ENCODE measurements around the gene C16orf89.
A peak's percentile ranks its signal among the peaks of the same experiment; 100 is the strongest.

The C16orf89 gene

GRCh38 chr16:5001986-5002385 is 63.8 kb downstream of the C16orf89 start:
- TF ChIP-seq MYC (IDR thresholded peaks at IDR 0.05; ENCODE audit: low read depth, low read length) (no peak), POLR2A (IDR thresholded peaks at IDR 0.05; ENCODE audit: extremely low read depth, insufficient read length) (no peak), CTCF (IDR thresholded peaks at IDR 0.05; ENCODE audit: low read depth, low read length) (no peak)
- TF ChIP-seq, protein P1, sequence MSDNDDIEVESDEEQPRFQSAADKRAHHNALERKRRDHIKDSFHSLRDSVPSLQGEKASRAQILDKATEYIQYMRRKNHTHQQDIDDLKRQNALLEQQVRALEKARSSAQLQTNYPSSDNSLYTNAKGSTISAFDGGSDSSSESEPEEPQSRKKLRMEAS (IDR thresholded peaks at IDR 0.05; ENCODE audit: low read depth, low read length), result no peak
- DNase-seq (ENCODE audit: low read depth), result no peak
- H3K4me3 ChIP-seq (ENCODE audit: low read depth, low read length), result no peak overlapping the region

DNA sequence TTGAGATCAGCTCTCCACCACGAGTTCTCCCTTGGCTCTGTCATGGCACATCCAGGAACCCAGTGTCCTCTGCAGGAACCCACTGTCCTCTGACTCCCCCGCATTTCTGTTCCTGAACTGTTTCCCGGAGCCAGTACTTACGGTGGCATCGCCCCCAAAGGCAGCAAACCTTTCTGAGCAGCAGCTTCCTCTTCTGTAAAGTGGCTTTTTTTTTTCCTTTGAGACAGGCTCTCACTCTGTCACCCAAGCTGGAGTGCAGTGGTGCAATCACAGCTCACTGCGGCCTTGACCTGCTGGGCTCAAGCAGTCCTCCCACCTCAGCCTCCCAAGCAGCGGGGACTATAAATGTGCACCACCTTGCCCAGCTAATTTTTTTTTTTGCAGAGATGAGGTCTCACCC is 64.2 kb downstream of the C16orf89 start:
- peak; percentile 87 for DNase-seq (ENCODE audit: low read depth)
- TF ChIP-seq CTCF (IDR thresholded peaks at IDR 0.05; ENCODE audit: low read depth, low read length), result no peak
- TF ChIP-seq MYC (IDR thresholded peaks at IDR 0.05; ENCODE audit: low read depth, low read length), result no peak
- no peak for TF ChIP-seq POLR2A (IDR thresholded peaks at IDR 0.05; ENCODE audit: extremely low read depth, insufficient read length)
- H3K4me3 ChIP-seq (ENCODE audit: low read depth, low read length), result no peak overlapping the region

DNA sequence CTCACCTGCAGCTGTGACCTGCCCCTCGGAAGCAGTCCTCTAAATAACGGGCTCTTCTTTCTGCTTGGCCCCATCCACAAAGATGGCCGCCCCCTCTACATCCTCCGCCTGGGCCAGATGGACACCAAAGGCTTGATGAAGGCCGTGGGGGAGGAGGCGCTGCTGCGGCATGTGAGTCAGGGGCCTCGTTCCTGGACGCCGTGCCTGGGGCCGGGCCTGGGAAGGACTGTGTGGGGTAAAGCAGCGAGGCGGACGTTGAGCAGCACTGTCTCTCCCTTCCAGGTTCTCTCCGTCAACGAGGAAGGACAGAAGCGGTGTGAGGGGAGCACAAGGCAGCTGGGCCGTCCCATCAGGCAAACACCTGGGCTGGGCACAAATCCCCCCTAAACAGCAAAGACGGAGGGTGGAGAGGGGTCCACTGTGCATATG is 65.2 kb downstream of the C16orf89 start:
- H3K4me3 ChIP-seq (ENCODE audit: low read depth, low read length), result no peak overlapping the region
- DNase-seq (ENCODE audit: low read depth), result no peak
- TF ChIP-seq POLR2A (IDR thresholded peaks at IDR 0.05; ENCODE audit: extremely low read depth, insufficient read length) (no peak), CTCF (IDR thresholded peaks at IDR 0.05; ENCODE audit: low read depth, low read length) (no peak)
- TF ChIP-seq, protein P1 (IDR thresholded peaks at IDR 0.05; ENCODE audit: low read depth, low read length), result no peak

DNA sequence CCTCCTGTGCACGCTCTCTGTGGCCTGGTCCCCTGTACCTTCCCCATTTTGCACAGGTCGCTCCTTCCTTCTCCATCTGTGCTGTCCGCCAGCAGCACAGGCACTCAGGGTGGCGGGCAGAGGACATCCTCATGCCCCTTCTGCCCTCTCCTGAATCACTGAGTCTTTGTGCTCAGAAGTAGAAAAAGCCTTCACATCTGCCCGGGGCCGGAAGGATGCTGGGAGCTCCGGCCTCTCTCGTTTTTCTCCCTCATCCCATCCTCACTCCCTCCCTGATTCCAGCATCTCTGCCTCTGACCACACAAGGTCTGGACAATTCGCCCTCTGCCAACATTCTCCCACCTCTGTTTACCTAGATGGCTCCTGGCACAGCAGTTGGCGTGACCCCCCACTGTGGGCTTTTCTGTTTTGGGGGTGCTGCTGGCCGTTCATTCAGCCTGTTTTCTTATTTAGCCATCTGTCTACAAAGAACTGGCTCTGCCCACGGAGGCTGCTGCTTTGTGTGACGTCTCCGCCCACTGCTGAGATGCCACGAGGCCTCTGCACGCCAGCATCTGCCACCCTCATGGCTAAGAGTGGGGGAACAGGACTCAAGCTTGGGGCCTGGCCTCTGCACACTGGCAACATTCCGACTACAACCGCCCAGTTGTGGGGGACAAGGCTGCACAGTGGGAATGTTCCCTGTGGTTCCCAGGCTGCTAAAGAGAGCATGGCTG is 70.9 kb downstream of the C16orf89 start:
- TF ChIP-seq, protein P1 (IDR thresholded peaks at IDR 0.05; ENCODE audit: low read depth, low read length), result no peak
- TF ChIP-seq CTCF (IDR thresholded peaks at IDR 0.05; ENCODE audit: low read depth, low read length) (no peak), MYC (IDR thresholded peaks at IDR 0.05; ENCODE audit: low read depth, low read length) (no peak), POLR2A (IDR thresholded peaks at IDR 0.05; ENCODE audit: extremely low read depth, insufficient read length) (no peak)
- no peak overlapping the region for H3K4me3 ChIP-seq (ENCODE audit: low read depth, low read length)
- no peak for DNase-seq (ENCODE audit: low read depth)

Measured in NB4 (cell line).